DOHH2 (cell line): ENCODE measurements around the gene SMARCD2.
"Not testable (repeated sequence)": the region's sequence is repeated elsewhere in the genome, so short reads cannot be mapped to it uniquely, and the experiment has no call there.

Experiments
- H3F3A ChIP-seq: fragments of 200-600 bp; sonication (generic), shearing (Covaris generic); 2 replicates; pipeline ENCODE4 v1.6.0; 2016; ENCODE audit warnings: antibody characterized with exemption, mild to moderate bottlenecking; ENCODE audit not compliant: control insufficient read depth, insufficient read depth
- H3K27ac ChIP-seq: fragments of 200-600 bp; sonication (generic); 2 replicates; pipeline ENCODE4 v1.5.1; 2014; ENCODE audit warnings: low read depth, mild to moderate bottlenecking, low read length, moderate library complexity
- H3K27me3 ChIP-seq: fragments of 200-600 bp; sonication (generic); 2 replicates; pipeline ENCODE4 v1.6.1; 2014; ENCODE audit warnings: mild to moderate bottlenecking, low read length, mixed read lengths; ENCODE audit not compliant: control insufficient read depth
- H3K36me3 ChIP-seq: fragments of 200-600 bp; sonication (generic); 2 replicates; pipeline ENCODE4 v1.6.1; 2014; ENCODE audit warnings: mild to moderate bottlenecking, low read length, moderate library complexity, mixed read lengths; ENCODE audit not compliant: control insufficient read depth
- H3K4me1 ChIP-seq: fragments of 200-600 bp; sonication (generic); 2 replicates; pipeline ENCODE4 v1.6.1; 2014; ENCODE audit warnings: mild to moderate bottlenecking, low read length, mixed read lengths; ENCODE audit not compliant: control insufficient read depth
- H3K4me2 ChIP-seq: fragments of 200-600 bp; sonication (generic); 2 replicates; pipeline ENCODE4 v1.6.0; 2014; ENCODE audit warnings: mild to moderate bottlenecking, low read length, moderate library complexity
- H3K4me3 ChIP-seq: fragments of 200-600 bp; sonication (generic); 2 replicates; pipeline ENCODE4 v1.5.1; 2014; ENCODE audit warnings: mild to moderate bottlenecking, low read length, mixed read lengths
- H3K79me2 ChIP-seq: fragments of 200-600 bp; sonication (generic); 2 replicates; pipeline ENCODE4 v1.6.1; 2014; ENCODE audit warnings: mild to moderate bottlenecking, low read length, mixed read lengths; ENCODE audit not compliant: control insufficient read depth
- H3K9me2 ChIP-seq: fragments of 200-600 bp; sonication (generic); replicated peaks from 2 replicates; pipeline ENCODE4 v1.6.1; 2014; ENCODE audit warnings: mild to moderate bottlenecking, low read length, mixed read lengths; ENCODE audit not compliant: control insufficient read depth
- H3K9me3 ChIP-seq: fragments of 200-600 bp; sonication (generic); 2 replicates; pipeline ENCODE4 v1.6.1; 2014; ENCODE audit warnings: antibody characterized with exemption, low read length, mixed read lengths; ENCODE audit not compliant: control insufficient read depth, insufficient read depth
- H4K20me1 ChIP-seq: fragments of 200-600 bp; sonication (generic); 2 replicates; pipeline ENCODE4 v1.6.0; 2014; ENCODE audit warnings: low read depth, mild to moderate bottlenecking, antibody characterized with exemption, low read length, moderate library complexity; ENCODE audit not compliant: control insufficient read depth, insufficient read depth
- EZH2phosphoT487 ChIP-seq: fragments of 200-600 bp; sonication (generic); IDR thresholded peaks from 2 replicates; pipeline ENCODE4 v1.6.1; 2017; ENCODE audit warnings: borderline replicate concordance, mild to moderate bottlenecking, antibody characterized with exemption, low read length, moderate library complexity, mixed read lengths
- TF ChIP-seq, protein P1 (sequence below): fragments of 200-600 bp; sonication (generic); IDR thresholded peaks from one replicate; pipeline ENCODE4 v1.5.1; 2014; ENCODE audit warnings: antibody characterized with exemption, mild to moderate bottlenecking, low read depth, low read length; ENCODE audit not compliant: poor library complexity, severe bottlenecking

SMARCD2 gene

GRCh38 chr17:63842540-63843386 is at the start of gene SMARCD2:
Gene SMARCD2, minus strand, starts transcription at chr17:63842685. Its CDS starts 11 bp downstream, at chr17:63842674.
- no peak for TF ChIP-seq EZH2phosphoT487
- TF ChIP-seq, protein P1, sequence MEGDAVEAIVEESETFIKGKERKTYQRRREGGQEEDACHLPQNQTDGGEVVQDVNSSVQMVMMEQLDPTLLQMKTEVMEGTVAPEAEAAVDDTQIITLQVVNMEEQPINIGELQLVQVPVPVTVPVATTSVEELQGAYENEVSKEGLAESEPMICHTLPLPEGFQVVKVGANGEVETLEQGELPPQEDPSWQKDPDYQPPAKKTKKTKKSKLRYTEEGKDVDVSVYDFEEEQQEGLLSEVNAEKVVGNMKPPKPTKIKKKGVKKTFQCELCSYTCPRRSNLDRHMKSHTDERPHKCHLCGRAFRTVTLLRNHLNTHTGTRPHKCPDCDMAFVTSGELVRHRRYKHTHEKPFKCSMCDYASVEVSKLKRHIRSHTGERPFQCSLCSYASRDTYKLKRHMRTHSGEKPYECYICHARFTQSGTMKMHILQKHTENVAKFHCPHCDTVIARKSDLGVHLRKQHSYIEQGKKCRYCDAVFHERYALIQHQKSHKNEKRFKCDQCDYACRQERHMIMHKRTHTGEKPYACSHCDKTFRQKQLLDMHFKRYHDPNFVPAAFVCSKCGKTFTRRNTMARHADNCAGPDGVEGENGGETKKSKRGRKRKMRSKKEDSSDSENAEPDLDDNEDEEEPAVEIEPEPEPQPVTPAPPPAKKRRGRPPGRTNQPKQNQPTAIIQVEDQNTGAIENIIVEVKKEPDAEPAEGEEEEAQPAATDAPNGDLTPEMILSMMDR = no peak
- H3K4me1 ChIP-seq = peaks cover 41% of the 10 kb centered on the region
- H3K27ac ChIP-seq = peak within 1 kb of the TSS; percentile 80
- H3F3A ChIP-seq = peaks cover 19% of the 10 kb centered on the region
- peak within 1 kb of the TSS; percentile 98 for H3K4me2 ChIP-seq
- H3K79me2 ChIP-seq = peaks cover 46% of the 10 kb centered on the region
- peaks cover 31% of the 10 kb centered on the region for H3K36me3 ChIP-seq
- H3K4me3 ChIP-seq = peak within 1 kb of the TSS; percentile 87
- H3K9me3 ChIP-seq = no peaks in the 10 kb centered on the region
- H3K27me3 ChIP-seq = no peaks in the 10 kb centered on the region
- H3K9me2 ChIP-seq = no peaks in the 10 kb centered on the region
- no peaks in the 10 kb centered on the region; the same call in 1 of the 2 replicates for H4K20me1 ChIP-seq

GRCh38 chr17:63889026-63889848 is 46.8 kb upstream of the SMARCD2 start:
- not testable (repeated sequence) for H3F3A ChIP-seq, H3K27me3 ChIP-seq, H3K4me3 ChIP-seq, H3K27ac ChIP-seq, H3K9me3 ChIP-seq, H3K4me1 ChIP-seq, H4K20me1 ChIP-seq, H3K9me2 ChIP-seq, H3K4me2 ChIP-seq, H3K79me2 ChIP-seq, H3K36me3 ChIP-seq
- TF ChIP-seq, protein P1 = peak; percentile 29

DNA sequence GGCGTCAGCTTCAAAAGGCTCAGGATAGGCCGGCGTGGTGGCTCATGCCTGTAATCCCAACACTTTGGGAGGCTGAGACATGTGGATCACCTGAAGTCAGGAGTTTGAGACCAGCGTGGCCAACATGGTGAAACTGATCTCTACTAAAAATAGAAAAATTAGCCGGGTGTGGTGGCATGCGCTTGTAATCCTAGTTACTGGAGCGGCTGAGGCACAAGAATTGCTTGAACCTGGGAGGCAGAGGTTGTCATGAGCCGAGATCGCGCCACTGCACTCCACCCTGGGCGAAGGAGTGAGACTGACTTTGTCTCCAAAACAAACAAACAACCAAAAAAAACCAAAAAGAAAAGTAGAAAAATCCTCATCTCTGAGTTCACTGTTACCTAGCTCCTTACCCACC is 42.6 kb upstream of the SMARCD2 start:
- not testable (repeated sequence) for H3K27me3 ChIP-seq, H3K9me2 ChIP-seq, H3K36me3 ChIP-seq, H3K27ac ChIP-seq, H3K79me2 ChIP-seq, H3F3A ChIP-seq, H4K20me1 ChIP-seq, H3K4me1 ChIP-seq, H3K4me3 ChIP-seq, H3K9me3 ChIP-seq, H3K4me2 ChIP-seq

DNA sequence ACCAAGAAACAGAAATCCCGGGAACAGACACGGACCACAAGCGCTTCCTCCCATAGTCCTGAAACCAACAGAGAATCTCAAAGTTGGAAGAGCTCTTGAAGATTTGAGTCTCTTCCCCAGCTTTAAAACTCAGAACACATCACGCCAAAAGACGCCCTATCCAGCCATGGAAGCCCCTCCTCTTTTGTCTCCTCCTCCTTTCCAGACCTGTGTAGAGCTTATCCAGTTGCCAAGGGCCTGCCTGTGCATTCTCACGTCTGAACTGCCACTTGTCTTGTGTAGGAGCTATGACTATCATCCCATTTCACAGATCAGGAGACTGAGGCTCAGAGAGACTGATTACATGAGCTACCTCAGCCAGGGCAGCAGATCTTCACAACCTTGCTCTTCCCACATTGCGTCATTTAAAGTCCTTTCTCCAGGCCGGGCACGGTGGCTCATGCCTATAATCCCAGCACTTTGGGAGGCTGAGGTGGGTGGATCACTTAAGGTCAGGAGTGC is 40.2 kb upstream of the SMARCD2 start:
- H3K79me2 ChIP-seq, H3K9me2 ChIP-seq, H3K36me3 ChIP-seq, H3K9me3 ChIP-seq, H3K27ac ChIP-seq, H3K4me3 ChIP-seq, H3K27me3 ChIP-seq, H3K4me2 ChIP-seq, H4K20me1 ChIP-seq, H3F3A ChIP-seq: not testable (repeated sequence)
- H3K4me1 ChIP-seq = peaks cover 16% of the 10 kb centered on the region
